Stimulated activated CD4-positive, alpha-beta T cell treated with anti-CD3 and anti-CD28 coated beads, Interleukin-1b, Interleukin-23, amount 100 ng/mL, for 48 hours (primary cell): Measurements from ENCODE around the gene ERC2.
"Not testable (repeated sequence)": the region's sequence is repeated elsewhere in the genome, so short reads cannot be mapped to it uniquely, and the experiment has no call there.

ENCODE experiments used
- DNase-seq: peaks from one replicate; pipeline ENCODE4 v3.0.0-alpha.2; 2020

The ERC2 gene

DNA sequence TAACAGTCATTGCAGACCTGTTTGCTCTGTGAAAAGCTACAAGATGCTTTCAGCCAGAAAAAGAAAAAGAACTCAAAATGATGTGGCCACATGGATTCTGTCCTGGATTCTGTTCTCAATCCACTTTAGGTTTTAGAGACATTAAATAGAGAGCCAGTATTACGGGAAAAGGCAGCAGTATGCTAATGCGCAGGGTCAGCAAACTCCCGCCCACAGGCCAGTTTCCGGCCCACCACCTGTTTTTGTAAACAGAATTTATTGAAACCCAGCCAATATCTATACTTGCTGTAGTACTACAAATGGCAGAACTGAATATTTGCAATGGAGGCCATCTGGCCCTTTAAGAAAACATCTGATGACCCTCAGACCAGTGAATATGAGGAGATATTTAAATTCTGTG, 416.1 kb downstream of the ERC2 start:
- no peak for DNase-seq

DNA sequence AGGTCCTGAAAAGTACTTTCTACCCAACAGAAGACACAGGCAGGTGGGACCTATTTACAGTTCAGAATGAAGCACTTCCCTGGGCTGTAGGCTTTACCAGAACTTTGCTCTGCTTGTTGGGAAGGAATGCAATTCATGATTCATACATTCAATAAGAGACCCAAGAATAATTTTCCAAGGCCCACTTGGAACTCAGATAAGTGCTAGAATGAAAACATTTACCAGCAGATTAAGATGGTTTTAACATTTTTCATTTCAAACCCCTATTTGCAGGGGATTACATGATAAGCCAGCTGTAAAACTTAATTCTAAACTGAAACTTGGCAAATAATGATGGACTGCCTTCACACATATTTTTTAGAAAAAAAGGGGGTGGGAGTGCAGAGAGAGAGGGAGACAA, 417.2 kb downstream of the ERC2 start:
- no peak for DNase-seq

DNA sequence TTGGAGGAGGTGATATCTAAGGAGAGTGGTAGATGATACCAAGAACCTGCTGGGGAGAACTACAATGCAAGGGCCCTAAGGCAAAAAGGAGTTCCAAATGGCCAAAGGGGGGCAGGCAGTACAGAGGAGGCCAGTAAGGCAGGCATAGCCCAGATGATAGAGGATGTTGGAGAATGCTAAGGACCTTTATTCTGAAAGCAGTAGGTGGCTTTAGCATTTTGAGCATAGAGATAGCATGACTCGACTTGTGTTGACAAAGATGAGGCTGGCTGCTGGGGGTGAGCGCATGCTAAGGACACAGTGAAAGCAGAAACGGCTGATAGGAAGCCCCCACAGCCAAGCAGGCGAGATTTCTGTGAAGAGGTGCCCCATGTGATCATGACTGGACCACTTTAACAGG, 419.3 kb downstream of the ERC2 start:
- DNase-seq = no peak

DNA sequence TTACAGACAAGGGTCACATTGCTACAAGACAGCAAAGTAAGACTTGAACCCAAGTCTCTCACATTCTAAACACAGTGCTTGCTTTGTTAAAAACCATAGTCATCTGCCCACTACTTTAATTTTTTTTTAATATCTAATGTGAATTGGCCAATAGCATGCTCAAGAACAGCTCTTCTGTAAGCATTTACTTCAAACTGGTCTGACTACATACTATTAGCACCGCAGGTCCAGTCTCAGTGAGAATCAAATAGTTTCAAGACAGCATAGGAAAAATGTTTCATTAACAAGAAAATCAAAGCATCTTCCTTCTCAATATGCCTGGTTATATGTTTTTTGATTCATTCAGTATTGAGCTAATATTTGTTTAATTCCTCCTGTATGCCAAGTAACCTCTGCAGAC, 419.9 kb downstream of the ERC2 start:
- no peak for DNase-seq

DNA sequence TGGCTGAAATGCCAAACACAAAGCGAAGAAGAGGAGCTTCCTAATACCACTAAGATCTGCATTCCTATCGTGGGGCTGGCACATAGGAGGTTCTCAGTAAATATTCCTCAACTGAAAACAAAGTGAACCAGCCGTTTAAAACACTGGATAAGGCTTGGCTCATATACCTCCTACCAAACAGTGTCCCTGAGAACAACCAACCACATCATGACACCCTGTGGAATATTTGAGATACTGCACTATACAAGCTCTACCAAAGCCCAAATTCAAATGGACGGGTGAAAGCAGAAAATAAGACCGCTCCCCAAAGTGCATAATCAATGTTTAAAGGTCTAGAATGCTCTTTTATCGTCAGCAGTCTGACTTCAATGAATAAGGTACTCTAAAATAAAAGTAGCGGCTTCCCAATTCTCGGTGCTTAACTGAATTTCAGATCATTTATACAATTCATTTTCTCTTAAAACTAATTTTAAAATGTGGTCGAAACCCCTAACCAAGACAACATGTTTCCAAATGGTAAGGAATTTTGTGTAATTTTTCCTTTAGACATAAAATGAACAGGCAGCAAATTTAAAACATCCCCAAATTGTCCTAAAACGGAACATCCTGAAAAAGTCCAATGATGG, 425.8 kb downstream of the ERC2 start:
- DNase-seq = no peak

DNA sequence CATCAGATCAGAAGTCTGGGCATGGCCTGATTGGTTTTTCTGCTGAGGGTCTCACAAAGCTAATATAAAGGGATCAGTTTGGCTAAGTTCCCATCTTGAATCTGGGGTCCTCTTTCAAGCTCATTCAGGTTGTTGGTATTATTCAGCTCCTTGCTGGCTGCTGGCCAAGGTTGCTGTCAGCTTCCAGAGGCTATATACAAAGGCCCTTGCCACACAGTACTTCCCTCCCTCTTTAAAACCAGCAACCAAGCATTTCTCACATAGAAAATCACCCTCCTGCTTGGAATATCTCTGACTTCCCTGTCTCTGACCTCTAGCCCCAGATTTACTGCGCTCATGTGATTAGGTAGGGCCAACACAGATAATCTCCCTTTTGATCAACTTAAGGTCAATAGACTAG, 442.9 kb downstream of the ERC2 start:
- no peak for DNase-seq

DNA sequence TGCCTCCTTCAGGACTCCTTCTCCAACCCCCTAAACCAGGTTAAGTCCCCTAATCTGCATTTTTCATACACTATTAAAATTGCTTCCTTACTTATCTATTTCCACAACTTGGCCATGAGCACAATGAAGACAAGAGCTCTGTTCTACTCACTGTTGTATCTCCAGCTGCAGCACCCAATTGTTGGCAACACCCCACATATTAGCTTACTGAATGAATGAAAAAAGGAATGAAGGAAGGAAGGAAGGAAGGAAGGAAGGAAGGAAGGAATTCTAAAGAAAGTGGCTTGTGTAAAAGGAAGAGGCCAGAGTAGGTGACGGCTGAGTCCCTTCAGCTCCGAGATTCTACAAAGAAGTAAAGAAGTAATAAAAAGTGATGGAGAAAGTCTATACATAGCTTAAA, 444.7 kb downstream of the ERC2 start:
- DNase-seq = no peak

DNA sequence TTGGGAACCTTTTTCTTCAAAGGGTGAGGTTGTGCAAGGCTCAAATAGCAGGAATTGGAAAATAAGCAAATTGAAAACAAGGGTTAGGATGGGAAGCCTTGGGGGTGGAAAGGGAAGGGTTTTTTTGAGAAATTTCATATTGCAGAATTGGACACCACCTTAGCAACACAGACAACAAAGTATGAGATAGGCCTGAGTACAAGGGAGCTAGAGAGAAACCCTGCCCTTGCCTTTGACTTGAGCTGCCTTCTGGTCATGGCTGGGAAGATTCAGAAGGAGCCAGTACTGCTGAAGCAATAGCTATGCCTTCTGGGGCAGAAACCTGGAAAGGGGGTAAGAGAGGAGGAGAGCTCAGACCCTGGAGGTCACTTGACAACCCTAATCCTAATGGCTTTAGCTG, 445.6 kb downstream of the ERC2 start:
- no peak for DNase-seq

DNA sequence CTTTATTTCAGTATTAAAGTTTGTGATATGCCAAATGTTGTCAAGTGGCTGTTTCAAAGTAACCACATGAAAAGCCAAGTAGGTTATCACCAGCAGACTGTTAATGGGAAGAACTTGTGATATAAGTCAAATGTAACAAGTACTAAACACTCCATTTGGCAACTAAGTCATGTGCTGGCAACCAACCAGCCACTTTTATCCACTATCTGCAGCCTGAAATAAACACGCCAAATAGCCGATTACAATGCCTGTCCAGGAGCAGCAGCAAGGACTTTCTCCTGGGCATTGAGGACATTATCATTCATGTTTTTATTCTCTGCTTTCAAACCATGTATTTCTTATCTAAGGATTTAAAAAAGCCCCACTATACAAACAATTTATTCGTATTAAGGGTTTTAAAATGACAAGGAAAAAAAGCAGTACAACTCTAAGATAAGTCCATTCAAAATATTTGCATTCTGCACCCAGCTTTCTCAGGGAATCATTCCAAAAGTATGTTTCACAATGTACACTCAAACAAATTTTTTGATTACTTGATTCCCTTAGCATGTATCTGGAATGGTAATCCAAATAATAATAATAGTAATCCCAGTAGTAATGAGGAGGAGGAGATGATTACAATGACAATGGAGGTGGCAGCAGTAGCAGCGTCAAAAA, 448.6 kb downstream of the ERC2 start:
- DNase-seq = no peak

DNA sequence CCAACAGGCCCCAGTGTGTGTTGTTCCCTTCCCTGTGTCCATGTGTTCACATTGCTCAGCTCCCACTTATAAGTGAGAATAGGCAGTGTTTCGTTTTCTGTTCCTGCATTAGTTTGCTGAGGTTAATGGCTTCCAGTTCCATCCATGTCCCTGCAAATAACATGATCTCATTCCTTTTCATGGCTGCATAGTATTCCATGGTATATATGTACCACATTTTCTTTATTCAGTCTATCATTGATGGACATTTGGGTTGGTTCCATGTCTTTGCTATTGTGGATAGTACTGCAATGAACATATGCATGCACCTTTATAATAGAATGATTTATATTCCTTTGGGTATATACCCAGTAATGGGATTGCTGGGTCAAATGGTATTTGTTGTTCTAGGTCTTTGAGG, 452.9 kb downstream of the ERC2 start:
- DNase-seq = not testable (repeated sequence)

DNA sequence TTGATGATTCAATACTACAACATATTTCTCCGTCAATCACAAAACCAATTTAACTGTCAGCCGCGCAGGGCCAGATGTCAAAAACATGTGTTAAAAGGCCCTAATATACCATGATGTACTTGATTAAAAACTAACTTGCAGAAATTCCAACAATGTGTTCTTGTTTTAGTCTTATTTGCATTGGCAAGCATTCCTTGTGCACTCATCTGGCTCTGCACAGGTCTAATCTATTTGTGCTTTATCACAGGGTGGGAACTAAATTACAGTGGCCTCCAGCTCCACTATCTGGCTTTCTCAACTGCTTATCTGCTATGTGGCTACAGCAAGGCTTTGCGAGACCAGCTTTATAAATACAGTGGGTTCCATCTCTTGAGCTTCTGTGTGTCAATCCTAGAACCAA, 455.5 kb downstream of the ERC2 start:
- DNase-seq = no peak

DNA sequence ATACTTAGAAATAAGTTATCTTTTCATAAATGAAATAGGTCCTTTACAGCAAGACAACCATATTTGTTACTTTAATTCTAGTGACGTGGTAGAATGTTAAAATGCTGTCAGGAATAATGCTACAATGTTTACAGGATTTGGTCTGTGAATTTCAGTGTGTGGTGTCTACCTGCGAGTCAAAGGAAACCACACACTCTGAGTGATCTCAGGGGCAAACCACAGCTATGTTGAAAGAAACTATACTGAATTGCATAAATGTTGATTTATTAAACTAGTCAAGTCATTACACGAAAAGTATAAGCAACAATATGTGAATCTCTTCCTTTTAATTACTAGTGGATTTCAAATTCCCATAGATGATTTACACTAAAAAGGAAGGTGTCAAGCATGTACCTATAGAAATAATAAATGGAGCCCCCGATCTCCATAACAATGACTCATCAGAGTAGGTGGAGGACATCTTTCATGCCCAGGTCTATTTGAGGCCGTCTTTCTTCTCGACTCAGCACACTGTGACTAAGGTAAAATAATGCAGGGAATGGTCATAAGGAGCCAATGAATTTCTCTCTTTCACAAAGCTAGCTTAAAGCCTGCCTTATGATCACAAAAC, 463.0 kb downstream of the ERC2 start:
- DNase-seq = no peak

DNA sequence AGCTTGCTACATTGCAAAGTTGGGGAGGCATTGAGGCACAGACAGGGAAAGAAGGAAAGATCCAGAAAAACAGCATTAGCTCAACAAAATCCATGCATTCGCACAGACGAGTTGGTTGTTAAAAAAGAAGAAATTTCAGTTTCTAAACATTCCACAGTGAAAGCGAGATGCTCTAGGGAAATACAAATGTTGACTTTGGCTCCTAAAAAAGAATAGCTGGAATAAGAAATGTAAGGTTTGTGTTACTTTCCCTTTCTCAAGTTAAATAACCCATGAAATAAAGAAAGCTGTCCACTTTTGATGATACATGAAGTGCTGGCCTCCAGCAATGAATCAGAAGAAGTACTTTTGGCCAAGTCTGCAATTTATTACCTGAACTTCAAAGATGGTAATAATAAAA, 465.1 kb downstream of the ERC2 start:
- no peak for DNase-seq

DNA sequence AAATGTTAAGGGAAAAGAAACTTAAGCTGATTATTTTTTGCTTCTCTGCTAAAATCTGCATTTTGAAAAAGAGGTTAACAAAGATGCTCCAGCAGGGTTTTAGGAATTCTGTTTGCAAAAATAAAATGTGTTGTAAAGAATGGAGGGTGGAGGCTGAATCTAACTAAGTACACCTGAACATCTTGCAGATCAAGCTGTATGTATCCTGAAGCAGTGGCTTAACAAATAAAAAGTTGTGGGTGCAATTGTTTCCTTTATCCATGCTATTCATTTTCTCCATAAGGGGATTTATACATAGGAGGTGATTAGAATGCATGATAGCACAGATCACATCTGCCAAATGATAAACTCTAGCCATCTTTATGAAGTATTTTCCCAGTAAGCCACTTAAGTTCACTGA, 466.3 kb downstream of the ERC2 start:
- DNase-seq = no peak

DNA sequence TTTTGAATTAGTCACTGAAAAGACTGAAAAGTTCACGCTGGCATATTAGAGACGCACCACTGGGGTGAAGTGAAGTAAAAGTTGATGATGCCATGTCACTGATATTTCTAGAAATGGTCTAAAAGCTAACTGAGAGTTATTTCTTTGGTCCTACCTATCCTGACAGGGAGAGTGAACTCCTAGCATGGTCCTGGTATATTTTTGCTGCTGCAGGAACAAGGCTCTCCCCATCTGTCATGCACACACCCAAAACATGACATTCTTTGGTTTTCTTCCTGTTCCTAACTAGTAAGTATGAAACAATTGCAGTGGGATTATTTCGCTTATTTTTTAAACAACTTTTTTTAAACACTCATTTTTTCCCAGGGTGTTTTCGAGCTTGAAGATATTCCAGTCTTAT, 466.7 kb downstream of the ERC2 start:
- DNase-seq = no peak

DNA sequence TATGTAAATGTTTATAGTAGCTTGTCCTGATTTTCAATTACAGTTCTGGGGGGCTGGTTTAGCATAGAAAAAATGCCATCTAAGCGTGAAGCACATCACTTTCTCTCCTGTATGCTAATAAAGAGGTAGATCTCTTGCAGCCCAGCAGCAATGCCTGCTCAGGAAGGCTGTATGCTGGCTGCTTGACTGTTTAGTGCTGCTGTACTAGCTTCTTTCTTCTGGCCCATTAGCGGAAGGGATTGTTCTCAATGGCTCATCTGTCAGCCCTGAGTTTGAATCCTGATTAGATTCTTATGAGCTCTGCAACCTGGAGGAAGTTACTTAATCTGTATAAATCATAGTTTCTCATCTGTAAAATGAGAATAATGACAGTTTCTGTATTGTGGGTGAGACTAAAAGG, 478.9 kb downstream of the ERC2 start:
- no peak for DNase-seq

DNA sequence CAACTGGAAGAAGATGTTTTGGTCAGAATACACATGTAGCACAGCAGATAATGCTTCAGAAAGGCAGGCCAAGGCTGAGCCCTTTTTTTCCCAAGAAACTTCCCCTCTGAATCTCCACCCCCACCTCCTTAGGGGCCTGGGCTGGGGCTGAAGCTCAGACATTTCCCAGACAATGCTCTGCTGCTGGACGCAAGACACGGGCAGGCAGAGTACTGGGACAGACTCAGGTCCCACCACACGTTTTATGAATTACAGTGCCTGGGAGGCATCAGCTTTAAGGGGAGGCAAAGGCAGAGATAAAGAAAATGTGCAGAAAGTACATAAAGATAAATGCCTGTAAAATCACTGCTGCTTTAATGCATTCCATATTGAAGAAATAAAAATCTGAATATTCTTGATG, 479.4 kb downstream of the ERC2 start:
- DNase-seq = no peak

DNA sequence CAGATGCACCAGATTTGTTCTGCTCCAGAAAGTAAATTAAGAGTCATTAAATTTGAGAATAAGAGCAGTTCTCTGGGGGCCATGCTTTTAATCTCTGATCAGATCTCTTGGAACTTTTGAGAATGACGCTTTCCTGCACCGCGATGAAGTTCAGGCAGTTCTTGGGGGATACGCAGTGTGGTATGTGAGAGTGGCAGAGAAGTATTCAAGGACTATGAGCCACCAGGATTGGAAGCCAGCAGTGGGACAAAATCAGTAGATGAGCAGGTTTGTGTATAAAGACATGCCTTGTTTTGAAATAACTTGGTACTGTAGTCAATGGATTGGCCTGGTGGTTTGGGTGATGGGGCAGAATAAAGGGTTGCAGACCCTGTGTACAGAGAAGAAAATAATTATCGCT, 483.6 kb downstream of the ERC2 start:
- DNase-seq = no peak

DNA sequence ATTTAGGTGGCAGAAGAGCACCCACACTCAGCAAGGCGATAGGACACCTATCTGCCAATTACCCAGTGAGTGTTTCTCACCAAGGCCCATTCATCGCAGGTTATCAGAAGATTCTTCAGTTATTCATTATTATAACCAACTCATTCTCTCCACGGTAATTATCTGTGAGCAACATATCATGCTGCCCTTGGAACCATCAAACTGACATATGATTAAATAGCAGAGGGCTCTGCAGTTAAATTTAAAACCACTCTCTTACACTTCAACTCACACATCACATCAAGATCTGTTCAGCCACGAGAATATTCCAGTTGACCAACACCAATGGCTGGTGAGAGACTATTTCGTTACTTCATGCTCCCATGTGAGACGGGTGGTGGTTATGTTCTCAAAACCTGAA, 489.3 kb downstream of the ERC2 start:
- DNase-seq = no peak

DNA sequence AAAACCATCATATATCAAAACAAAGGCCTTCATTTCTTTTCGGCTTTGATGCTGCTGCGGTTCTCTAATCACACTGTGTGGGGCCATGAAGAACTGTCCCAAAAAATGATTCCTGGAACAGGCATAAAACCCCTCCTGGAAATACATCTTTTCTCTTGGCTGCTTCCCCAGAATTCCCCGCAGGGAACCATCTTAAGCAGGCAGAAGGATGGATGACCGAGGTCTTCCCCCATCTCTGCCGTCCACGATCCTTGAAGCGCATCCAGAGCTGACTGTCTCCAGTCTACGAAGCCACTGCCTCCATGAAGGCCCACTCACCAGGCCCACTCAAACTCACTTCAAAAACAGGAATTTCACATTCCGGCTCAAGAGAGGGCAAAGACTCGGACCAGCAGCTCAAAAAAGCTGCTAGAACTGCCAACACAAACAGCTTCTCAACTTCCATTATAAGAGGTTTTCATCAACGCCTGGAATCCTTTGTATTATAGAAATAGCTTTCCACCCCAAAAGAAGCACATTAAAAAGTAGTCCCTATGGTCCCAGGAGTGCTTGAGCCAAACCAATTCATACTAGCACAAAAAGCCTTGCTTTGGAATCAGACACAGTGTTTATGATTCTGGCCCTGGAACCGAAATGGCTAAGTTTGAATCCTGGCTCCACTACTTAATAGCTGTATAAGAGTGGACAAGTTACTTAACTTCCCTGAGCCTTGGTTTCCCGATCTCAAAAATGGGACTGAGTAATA, 493.7 kb downstream of the ERC2 start:
- no peak for DNase-seq

DNA sequence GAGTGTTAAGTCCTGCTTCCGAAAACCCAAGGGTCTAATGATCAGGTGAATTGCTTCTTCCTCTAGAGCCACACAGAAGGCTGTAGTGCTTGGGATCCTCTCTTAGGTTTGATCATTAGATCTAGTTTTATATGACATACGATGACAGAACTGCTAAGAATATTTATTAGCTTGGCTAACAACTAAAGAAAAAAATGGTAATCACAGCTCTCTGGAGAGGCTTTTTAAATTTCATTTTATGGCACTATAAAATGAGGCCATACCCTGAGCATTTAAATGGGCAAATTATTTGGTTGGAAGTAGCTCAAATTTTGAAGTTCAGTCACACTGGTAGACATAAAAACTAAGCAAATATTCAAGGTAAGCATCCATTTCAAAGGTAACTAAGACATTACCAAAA, 498.6 kb downstream of the ERC2 start:
- no peak for DNase-seq

DNA sequence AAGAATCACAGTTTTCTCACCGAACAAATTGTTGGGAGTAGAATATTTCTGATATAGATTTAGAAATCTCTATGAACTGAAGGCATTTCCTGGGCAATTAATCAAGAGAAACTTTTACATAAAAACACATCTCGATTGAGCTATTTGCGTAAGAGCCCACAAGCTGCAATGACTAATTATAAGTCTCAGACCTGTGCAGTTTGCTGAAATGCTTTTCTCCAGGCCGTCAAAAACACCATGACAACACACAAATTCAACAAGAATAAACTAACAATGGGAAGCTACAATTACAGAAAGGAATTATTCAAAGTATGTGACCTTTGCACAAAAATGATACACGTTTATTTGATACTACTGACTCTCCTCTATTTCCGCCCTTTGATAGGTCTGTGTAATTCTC, 499.9 kb downstream of the ERC2 start:
- no peak for DNase-seq

DNA sequence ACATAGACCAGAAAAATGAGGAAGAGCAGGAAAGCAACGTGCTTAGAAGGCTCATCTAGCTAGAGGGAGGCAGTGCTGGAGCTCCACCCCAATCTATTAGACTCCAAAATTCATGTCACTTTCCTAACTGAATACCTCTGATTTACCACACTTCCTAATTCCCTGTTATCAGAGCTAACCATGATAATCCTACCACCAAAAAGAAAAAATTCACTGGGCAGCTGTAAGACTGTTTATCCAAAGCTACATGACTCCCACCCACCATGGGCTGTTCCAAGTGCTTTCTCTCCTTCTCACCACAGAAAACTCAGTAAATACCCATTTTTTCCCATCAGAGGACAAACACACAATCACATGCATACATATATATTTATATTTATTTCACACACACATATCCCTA, 501.7 kb downstream of the ERC2 start:
- no peak for DNase-seq

DNA sequence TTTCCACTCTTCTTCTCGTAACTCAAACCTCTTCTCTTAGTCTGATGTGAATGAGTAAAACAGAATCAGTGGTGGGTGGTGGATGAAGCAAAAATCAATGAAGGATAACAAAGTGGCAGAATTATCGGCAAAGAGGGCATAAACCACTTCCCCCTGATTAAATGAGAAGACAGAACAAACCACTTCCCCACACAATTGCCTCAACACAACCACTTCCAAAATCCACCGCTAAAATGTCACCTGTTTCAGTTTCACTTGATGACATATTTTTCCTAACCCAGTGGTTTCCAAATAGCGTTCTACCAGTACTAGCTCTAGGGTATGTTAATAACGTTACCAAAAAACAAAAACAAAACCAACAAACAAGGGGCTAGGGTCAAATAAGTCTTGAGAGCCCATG, 502.5 kb downstream of the ERC2 start:
- no peak for DNase-seq
